Amniotic stem cell (primary cell): ENCODE results near the gene CACNA2D3.

Source experiments
- DNase-seq: peaks from one replicate; lab custom pipeline; 2025; lab: John Stamatoyannopoulos, UW

Gene CACNA2D3

GRCh38 chr3:55006244-55006676 is 883.9 kb downstream of the CACNA2D3 start:
- no peak for DNase-seq

- no peak for DNase-seq
Observed at GRCh38 chr3:55007971-55008370, 885.6 kb downstream of the CACNA2D3 start.

GRCh38 chr3:55009372-55009771 is 887.0 kb downstream of the CACNA2D3 start:
- no peak for DNase-seq

- no peak for DNase-seq
Observed at GRCh38 chr3:55012091-55012490, 889.7 kb downstream of the CACNA2D3 start.

DNA sequence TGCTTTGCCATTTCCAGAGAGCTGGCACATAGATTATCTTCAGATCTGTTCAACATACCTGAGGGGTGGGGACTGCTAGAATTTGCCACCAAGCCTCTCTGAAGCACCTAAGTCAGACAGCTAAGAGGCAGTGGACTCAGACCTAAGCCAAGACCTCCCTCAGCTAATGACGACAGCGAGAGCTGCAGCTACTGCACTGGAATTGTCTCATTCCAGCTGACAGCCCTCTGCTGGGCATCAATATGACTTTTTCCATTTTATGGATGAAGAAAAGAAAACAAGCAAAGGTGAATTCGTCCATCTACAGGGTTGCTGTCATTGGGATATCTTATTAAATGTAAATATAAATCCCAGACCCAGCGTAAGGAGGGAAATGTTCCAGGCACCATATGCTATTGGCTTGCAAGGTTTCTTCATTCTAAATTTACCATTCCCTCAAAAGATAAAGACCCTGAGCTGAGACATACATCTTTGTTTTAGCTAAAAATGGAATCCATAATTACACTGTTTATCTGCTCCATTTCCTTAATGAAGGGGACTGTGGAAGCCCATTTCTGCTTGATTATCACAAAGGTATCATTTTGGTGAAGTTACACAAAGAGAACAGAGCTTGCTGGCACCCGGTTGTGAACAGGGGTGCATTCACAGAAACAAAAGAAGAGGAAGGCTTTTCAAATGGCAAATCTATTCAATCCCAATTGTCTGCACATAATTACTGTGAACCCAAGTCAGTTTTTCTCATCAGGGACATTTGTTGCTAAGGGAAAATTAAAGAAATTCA is 891.0 kb downstream of the CACNA2D3 start:
- no peak for DNase-seq

DNA sequence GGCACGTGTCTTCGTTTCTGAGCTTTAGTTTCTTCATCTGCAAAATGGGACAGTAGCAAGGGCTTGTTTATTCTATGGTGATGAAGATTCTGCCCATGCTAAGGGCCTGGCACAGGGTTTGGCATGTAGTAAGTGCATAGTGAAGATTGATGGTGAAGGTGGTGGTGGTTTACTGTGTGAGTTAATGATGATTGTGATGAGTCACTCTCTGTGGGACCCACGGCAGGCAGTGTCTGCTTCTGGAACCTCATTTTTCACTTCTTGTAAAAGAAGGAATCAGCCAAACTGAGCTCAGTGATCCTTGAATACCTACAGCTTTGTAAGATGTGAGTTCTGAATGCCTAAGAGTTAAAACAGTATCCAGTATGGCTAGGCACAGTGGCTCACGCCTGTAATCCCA is 891.7 kb downstream of the CACNA2D3 start:
- no peak for DNase-seq

GRCh38 chr3:55014906-55015305 is 892.6 kb downstream of the CACNA2D3 start:
- DNase-seq = no peak

GRCh38 chr3:55017876-55018275 is 895.5 kb downstream of the CACNA2D3 start:
- no peak for DNase-seq

- DNase-seq = no peak
Observed at GRCh38 chr3:55030938-55031337, 908.6 kb downstream of the CACNA2D3 start.

GRCh38 chr3:55036883-55037577 is 914.7 kb downstream of the CACNA2D3 start:
- DNase-seq = no peak

GRCh38 chr3:55042591-55042990 is 920.2 kb downstream of the CACNA2D3 start:
- no peak for DNase-seq

DNA sequence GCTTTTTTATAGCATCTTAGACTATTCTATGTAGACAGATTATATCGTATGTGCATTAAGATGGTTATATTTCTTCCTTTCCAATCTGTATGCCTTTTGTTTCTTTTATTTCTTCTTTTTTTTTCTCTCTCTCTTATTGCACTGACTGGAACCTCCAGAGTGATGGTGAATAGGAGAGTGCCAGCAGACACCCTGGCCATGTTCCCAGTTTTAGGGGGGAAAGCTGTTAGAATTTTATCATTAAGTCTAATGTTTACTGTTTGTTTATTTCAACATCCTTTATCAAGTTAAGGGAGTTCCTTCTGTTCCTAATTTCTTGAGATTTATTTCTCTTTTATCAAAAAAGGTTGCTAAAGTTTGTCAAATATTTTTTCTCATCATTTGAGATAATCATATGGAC is 922.1 kb downstream of the CACNA2D3 start:
- no peak for DNase-seq

GRCh38 chr3:55059027-55059629 is 936.8 kb downstream of the CACNA2D3 start:
- no peak for DNase-seq

GRCh38 chr3:55060896-55061719 is 938.8 kb downstream of the CACNA2D3 start:
- DNase-seq = no peak

DNA sequence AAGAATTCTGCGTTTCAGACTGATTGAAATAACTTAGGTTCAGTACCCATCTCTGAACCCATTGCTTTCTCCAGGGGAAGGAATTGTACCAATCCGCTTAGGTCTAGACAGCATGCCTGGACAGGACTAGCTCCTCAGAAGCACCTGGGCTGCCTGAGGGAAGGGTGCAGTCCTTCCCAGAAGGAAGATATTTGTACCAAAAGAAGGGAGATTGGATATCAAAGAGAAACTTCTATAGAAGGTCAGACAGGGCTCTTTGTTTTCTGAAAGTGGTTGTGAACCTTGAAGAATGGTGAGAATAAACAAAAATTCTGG is 939.3 kb downstream of the CACNA2D3 start:
- DNase-seq = no peak

- DNase-seq = no peak
Observed at GRCh38 chr3:55064164-55064563, 941.8 kb downstream of the CACNA2D3 start.

- no peak for DNase-seq
Observed at GRCh38 chr3:55065331-55065730, 943.0 kb downstream of the CACNA2D3 start.

GRCh38 chr3:55066551-55067047 is 944.2 kb downstream of the CACNA2D3 start:
- DNase-seq = no peak

- DNase-seq = no peak
Observed at GRCh38 chr3:55069950-55070349, 947.6 kb downstream of the CACNA2D3 start.

DNA sequence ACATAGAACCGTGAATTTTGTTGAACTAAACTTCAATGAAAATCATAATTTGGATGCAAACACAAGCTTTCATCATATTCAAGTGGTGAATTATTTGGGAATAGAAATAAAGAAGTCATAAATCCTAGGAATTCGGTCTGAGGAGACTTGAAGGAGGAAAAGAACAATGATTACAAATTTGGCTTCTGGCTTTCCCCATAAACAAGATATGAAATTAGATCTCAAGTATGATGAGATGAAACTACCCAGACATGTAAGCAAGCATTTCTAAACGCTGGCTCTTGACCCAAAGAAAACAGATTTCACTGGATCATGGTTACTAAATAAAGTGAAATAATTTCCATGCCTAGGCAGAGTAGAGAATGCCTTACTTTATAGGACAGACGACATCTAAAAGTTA is 952.4 kb downstream of the CACNA2D3 start:
- no peak for DNase-seq

DNA sequence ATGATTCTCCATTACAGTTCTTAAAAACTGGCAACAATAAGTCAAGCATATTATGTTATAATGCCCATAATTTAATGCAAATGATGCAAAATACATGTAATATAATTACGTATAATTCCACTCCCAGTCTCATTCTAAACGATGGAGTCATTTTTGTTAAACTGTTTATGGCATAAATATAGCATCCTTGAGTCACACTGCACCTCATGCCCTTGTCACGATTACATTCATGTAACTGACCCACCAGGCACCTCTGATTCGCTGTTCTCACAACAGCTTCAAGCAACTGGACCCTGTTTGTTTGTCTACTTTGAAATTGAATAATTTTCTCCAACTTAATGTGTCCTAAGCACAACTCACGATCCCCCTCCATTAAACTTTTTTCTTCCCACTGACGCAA is 953.5 kb downstream of the CACNA2D3 start:
- no peak for DNase-seq

GRCh38 chr3:55077726-55078125 is 955.4 kb downstream of the CACNA2D3 start:
- no peak for DNase-seq
